ENCODE data around the gene ACOT9. TPM values are rescaled to one million over a fixed set of nuclear protein-coding genes. Genes with fewer than 3 reads are reported as not detected.

Gene ACOT9
- total RNA-seq, 1 donor from 2014 or later: 52.7 TPM

GRCh38 chrX:23659339-23659738 lies 83.7 kb downstream of the ACOT9 start:
- Mint-ChIP-seq H3K9me3 (no peaks in the 10 kb centered on the region), H3K4me1 (peaks cover 7% of the 10 kb centered on the region), H3K4me3 (no peak overlapping the region), H3K36me3 (no peaks in the 10 kb centered on the region), H3K27ac (no peak overlapping the region), H3K27me3 (ENCODE audit: insufficient read depth, low read depth) (peaks cover 5% of the 10 kb centered on the region)
- no peak overlapping the region for H3K27ac ChIP-seq
- H3F3A ChIP-seq (ENCODE audit: low read depth): no peaks in the 10 kb centered on the region
- DNase-seq (ENCODE audit: low spot score): no peak
- H3K36me3 ChIP-seq: no peaks in the 10 kb centered on the region
- H3K9ac ChIP-seq: no peak overlapping the region
- H2AFZ ChIP-seq (replicated peaks): peak overlapping the region; percentile 55
- no peaks in the 10 kb centered on the region for H3K27me3 ChIP-seq
- no peaks in the 10 kb centered on the region for H3K9me3 ChIP-seq (ENCODE audit: low read depth)
- no peaks in the 10 kb centered on the region for H3K79me2 ChIP-seq (ENCODE audit: low read depth)
- no peak overlapping the region for H3K4me3 ChIP-seq
- H3K4me1 ChIP-seq: no peaks in the 10 kb centered on the region
- TF ChIP-seq CTCF (IDR thresholded peaks at IDR 0.05): no peak
- no peaks in the 10 kb centered on the region for H4K20me1 ChIP-seq (ENCODE audit: low read depth)
- H3K4me2 ChIP-seq: no peak overlapping the region

- Histone ChIP-seq H2AFZ (replicated peaks) (no peak overlapping the region), H3K27ac (no peak overlapping the region), H4K20me1 (ENCODE audit: low read depth) (no peaks in the 10 kb centered on the region), H3K9me3 (ENCODE audit: low read depth) (no peaks in the 10 kb centered on the region), H3K9ac (no peak overlapping the region), H3K36me3 (no peaks in the 10 kb centered on the region), H3K79me2 (ENCODE audit: low read depth) (no peaks in the 10 kb centered on the region), H3K4me1 (no peaks in the 10 kb centered on the region), H3K4me3 (no peak overlapping the region), H3K27me3 (no peaks in the 10 kb centered on the region), H3F3A (ENCODE audit: low read depth) (no peaks in the 10 kb centered on the region), H3K4me2 (no peak overlapping the region)
- H3K27ac Mint-ChIP-seq: no peak overlapping the region
- H3K4me3 Mint-ChIP-seq: no peak overlapping the region
- TF ChIP-seq EZH2 (IDR thresholded peaks at IDR 0.05) (no peak), CTCF (IDR thresholded peaks at IDR 0.05) (no peak), EZH2phosphoT487 (IDR thresholded peaks at IDR 0.05) (no peak)
- no peak for DNase-seq (ENCODE audit: low spot score)
- no peaks in the 10 kb centered on the region for H3K9me3 Mint-ChIP-seq
- H3K27me3 Mint-ChIP-seq (ENCODE audit: insufficient read depth, low read depth): peaks cover 2% of the 10 kb centered on the region
- H3K4me1 Mint-ChIP-seq: peaks cover 7% of the 10 kb centered on the region
- no peaks in the 10 kb centered on the region for H3K36me3 Mint-ChIP-seq
Observed at GRCh38 chrX:23656684-23657083, 86.4 kb downstream of the ACOT9 start.

- H3K27ac Mint-ChIP-seq: no peak overlapping the region
Observed at GRCh38 chrX:23656091-23656490, 87.0 kb downstream of the ACOT9 start.

More at GRCh38 chrX:23656091-23656490, 87.0 kb downstream of the ACOT9 start:
- Histone ChIP-seq H3K27ac (no peak overlapping the region), H3K9me3 (ENCODE audit: low read depth) (no peaks in the 10 kb centered on the region), H3K4me3 (no peak overlapping the region), H3K27me3 (no peaks in the 10 kb centered on the region), H3K4me2 (no peak overlapping the region), H2AFZ (replicated peaks) (no peak overlapping the region), H3K9ac (no peak overlapping the region), H3K79me2 (ENCODE audit: low read depth) (no peaks in the 10 kb centered on the region), H3K36me3 (no peaks in the 10 kb centered on the region), H3F3A (ENCODE audit: low read depth) (no peaks in the 10 kb centered on the region), H4K20me1 (ENCODE audit: low read depth) (no peaks in the 10 kb centered on the region), H3K4me1 (no peaks in the 10 kb centered on the region)
- H3K27me3 Mint-ChIP-seq (ENCODE audit: insufficient read depth, low read depth): peaks cover 2% of the 10 kb centered on the region
- no peak for DNase-seq (ENCODE audit: low spot score)
- H3K4me3 Mint-ChIP-seq: no peak overlapping the region
- no peaks in the 10 kb centered on the region for H3K36me3 Mint-ChIP-seq
- TF ChIP-seq EZH2phosphoT487 (IDR thresholded peaks at IDR 0.05) (no peak), EZH2 (IDR thresholded peaks at IDR 0.05) (no peak), CTCF (IDR thresholded peaks at IDR 0.05) (no peak)
- H3K4me1 Mint-ChIP-seq: peaks cover 7% of the 10 kb centered on the region
- no peaks in the 10 kb centered on the region for H3K9me3 Mint-ChIP-seq

Small RNA genes lying within 50 kb of the gene (small RNA-seq; reads per million reads assigned to genes)
- gene RF00019: not detected

Other genes with a start within 250 kb of the ACOT9 start
- gene PRDX4, start 75.8 kb downstream of the ACOT9 start, total RNA-seq (ENCODE audit: low replicate concordance): 149 and 162 TPM in 2 replicates
- gene SAT1, start 39.9 kb upstream of the ACOT9 start, total RNA-seq (ENCODE audit: low replicate concordance): 110 and 168 TPM in 2 replicates
- gene APOO, start 164.7 kb upstream of the ACOT9 start, total RNA-seq (ENCODE audit: low replicate concordance): 44.2 and 81.0 TPM in 2 replicates
- not detected in 2 replicates for gene CXorf58, start 164.7 kb upstream of the ACOT9 start, total RNA-seq (ENCODE audit: low replicate concordance)